GM12878 (cell line): ENCODE results near the gene CAMKMT. TPM values are rescaled to one million over a fixed set of nuclear protein-coding genes. Genes with fewer than 3 reads are reported as not detected.

Experiments used
- ATAC-seq: fragments of 200-7000 bp; cut with Tn5 transposase; 3 replicates; pipeline ENCODE4 v1.9.1; 2020; ENCODE audit warnings: mild to moderate bottlenecking, moderate library complexity
- BruUV-seq: library from RNA; stranded (reverse); fragments of 400-500 nt; replicated peaks from 2 replicates; lab custom pipeline; 2021; lab: Mats Ljungman, UMichigan
- CTCF ChIA-PET: fragments of 300-600 bp; sonication (Branson Sonifier 250); formaldehyde crosslinking; extraction: SDS; loops from one replicate; lab custom pipeline; 2021; ENCODE audit warnings: inconsistent platforms; lab: Yijun Ruan, JAX
- POLR2A ChIA-PET: fragments of 350-600 bp; formaldehyde crosslinking; extraction: SDS; loops from one replicate; lab custom pipeline; 2021; ENCODE audit warnings: inconsistent platforms; lab: Charles Lee
- RAD21 ChIA-PET: fragments of 300-600 bp; sonication (Branson Sonifier 250); formaldehyde crosslinking; loops from one replicate; lab custom pipeline; 2023; ENCODE audit warnings: antibody characterized with exemption; ENCODE audit not compliant: unreplicated experiment; lab: Charles Lee
- SMC1A ChIA-PET: fragments of 300-600 bp; sonication (Branson Sonifier 250); formaldehyde crosslinking; loops from one replicate; lab custom pipeline; 2023; ENCODE audit not compliant: unreplicated experiment, uncharacterized antibody; lab: Charles Lee
- DNase-seq: peaks from one replicate; pipeline ENCODE4 v3.0.0-alpha.2; 2011; ENCODE audit warnings: low read depth, low spot score
- FAIRE-seq: peaks from 3 replicates; lab custom pipeline; 2011; peaks lifted over from hg19 to GRCh38; lab: Jason Lieb, UNC
- H2AFZ ChIP-seq: 2 replicates; pipeline ENCODE4 v1.6.0; 2011; ENCODE audit warnings: low read depth, low read length, control low read depth; ENCODE audit not compliant: control insufficient read depth
- H3K27ac ChIP-seq: 2 replicates; pipeline ENCODE4 v1.5.1; 2011; ENCODE audit warnings: control low read depth; ENCODE audit not compliant: control insufficient read depth, insufficient read depth
- H3K27me3 ChIP-seq, 2 experiments: replicated peaks in 1 of 2; 2 replicates each; pipeline versions ENCODE4 v1.6.0 to v1.6.1; 2011; ENCODE audit warnings: low read length in 1 of 2; ENCODE audit not compliant: control insufficient read depth in 2 of 2, insufficient read depth in 2 of 2
- H3K36me3 ChIP-seq, 2 experiments: 2 replicates each; pipeline ENCODE4 v1.5.1; 2011; ENCODE audit warnings: low read length in 1 of 2; ENCODE audit not compliant: control insufficient read depth in 2 of 2, insufficient read depth in 2 of 2
- H3K4me1 ChIP-seq: 2 replicates; pipeline ENCODE4 v1.6.1; 2011; ENCODE audit warnings: mild to moderate bottlenecking, low read length, moderate library complexity, mixed read lengths; ENCODE audit not compliant: control insufficient read depth, insufficient read depth
- H3K4me2 ChIP-seq: 2 replicates; pipeline ENCODE4 v1.6.0; 2011; ENCODE audit warnings: control low read depth; ENCODE audit not compliant: control insufficient read depth, insufficient read depth
- H3K4me3 ChIP-seq: fragments of 200-600 bp; sonication (generic); 2 replicates; pipeline ENCODE4 v1.5.1; 2016
- H3K79me2 ChIP-seq: 2 replicates; pipeline ENCODE4 v1.6.0; 2011; ENCODE audit warnings: low read length; ENCODE audit not compliant: control insufficient read depth, insufficient read depth
- H3K9ac ChIP-seq: 2 replicates; pipeline ENCODE4 v1.8.0; 2011; ENCODE audit warnings: low read length, control low read depth, mixed read lengths; ENCODE audit not compliant: control insufficient read depth, insufficient read depth
- H3K9me3 ChIP-seq: replicated peaks from 3 replicates; pipeline ENCODE4 v1.5.1; 2011; ENCODE audit warnings: mild to moderate bottlenecking, low read length; ENCODE audit not compliant: control insufficient read depth, insufficient read depth
- H4K20me1 ChIP-seq: 2 replicates; pipeline ENCODE4 v1.6.0; 2011; ENCODE audit not compliant: control insufficient read depth, insufficient read depth
- BRCA1 ChIP-seq: IDR thresholded peaks from 2 replicates; pipeline ENCODE4 v1.6.1; 2011; ENCODE audit warnings: low read depth, low read length, improper control_type of control experiment
- ETV6 ChIP-seq, 2 experiments: fragments of 450-650 bp in 1 of 2; IDR thresholded peaks in 1 of 2; conservative IDR thresholded peaks in 1 of 2; 2 replicates each; pipeline ENCODE4 v1.6.1; 2014; ENCODE audit warnings: antibody characterized with exemption in 1 of 2, borderline replicate concordance in 1 of 2, low read depth in 1 of 2, mild to moderate bottlenecking in 1 of 2, moderate library complexity in 1 of 2
- GATAD2B ChIP-seq: fragments of 450-650 bp; conservative IDR thresholded peaks from 2 replicates; pipeline ENCODE4 v1.6.1; 2017; ENCODE audit warnings: low read depth, mild to moderate bottlenecking, moderate library complexity
- JUNB ChIP-seq: IDR thresholded peaks from 2 replicates; pipeline ENCODE4 v1.6.1; 2016; ENCODE audit warnings: antibody characterized with exemption, mild to moderate bottlenecking
- MYB ChIP-seq: fragments of 150-350 bp; IDR thresholded peaks from 2 replicates; pipeline ENCODE4 v1.6.1; 2014; ENCODE audit warnings: mild to moderate bottlenecking, low read depth, low read length, borderline replicate concordance
- NR2F1 ChIP-seq: fragments of 450-650 bp; conservative IDR thresholded peaks from 2 replicates; pipeline ENCODE4 v1.6.1; 2017; ENCODE audit warnings: mild to moderate bottlenecking
- PBX3 ChIP-seq: IDR thresholded peaks from 2 replicates; pipeline ENCODE4 v1.6.1; 2011; ENCODE audit warnings: mild to moderate bottlenecking, low read depth, low read length, moderate library complexity; ENCODE audit not compliant: insufficient replicate concordance
- WGBS: methylation state at CpG from one replicate; pipeline ENCODE4 v1.1.6; 2016; ENCODE audit warnings: low lambda C conversion rate; ENCODE audit not compliant: insufficient replicate concordance, insufficient coverage; ENCODE audit errors: missing lambda C conversion rate; 5-methylcytosine and 5-hydroxymethylcytosine counted together
- in situ Hi-C: fragments of 300-500 bp; cut with MboI; formaldehyde crosslinking; loops from 9 replicates; pipeline ENCODE4 v1.14.3; 2018; ENCODE audit warnings: mixed read lengths
- intact Hi-C: fragments of 100-400 bp; cut with micrococcal nuclease; formaldehyde crosslinking; loops from one replicate; pipeline ENCODE4 v1.14.2; 2022; ENCODE audit not compliant: unreplicated experiment
- polyA plus RNA-seq, 11 experiments: library from polyadenylated mRNA; depleted of rRNA in 4 of 11; unstranded in 6 of 11; stranded (reverse) in 5 of 11; fragments of >200 nt; fragmentation: Nextera tagmentation in 4 of 11; fragmentation: Illumina TruSeq in 1 of 11; extraction: Ambion mirVana in 4 of 11; extraction: Trizol in 1 of 11; gene quantifications; 1 replicate in 1 of 11; 2 replicates in 10 of 11; pipeline versions ENCODE4 v1.2.1 to v1.2.3, GENCODE V29; 2011 to 2016; ENCODE audit warnings: inconsistent platforms in 2 of 11, missing spikeins in 2 of 11, low read depth in 1 of 11
- total RNA-seq, 4 experiments: library from RNA; depleted of rRNA in 3 of 4; stranded (reverse); fragments of >200 nt in 3 of 4; fragmentation: Illumina TruSeq in 1 of 4; extraction: Trizol in 1 of 4; gene quantifications; 2 replicates each; pipeline versions ENCODE4 v1.2.1 to v1.2.3, GENCODE V29; 2013 to 2021
- TF ChIP-seq, protein P1 (sequence below): IDR thresholded peaks from 2 replicates; pipeline ENCODE4 v1.6.1; 2012; ENCODE audit warnings: improper control_type of control experiment, low read depth, low read length; ENCODE audit not compliant: insufficient replicate concordance

The CAMKMT gene
- total and polyA plus RNA-seq, 10 of the 15 experiments (the other 5 are each of a cell fraction or from before 2014, with no cell fraction given): 2.7 to 16.0 (median 11.8) TPM

DNA sequence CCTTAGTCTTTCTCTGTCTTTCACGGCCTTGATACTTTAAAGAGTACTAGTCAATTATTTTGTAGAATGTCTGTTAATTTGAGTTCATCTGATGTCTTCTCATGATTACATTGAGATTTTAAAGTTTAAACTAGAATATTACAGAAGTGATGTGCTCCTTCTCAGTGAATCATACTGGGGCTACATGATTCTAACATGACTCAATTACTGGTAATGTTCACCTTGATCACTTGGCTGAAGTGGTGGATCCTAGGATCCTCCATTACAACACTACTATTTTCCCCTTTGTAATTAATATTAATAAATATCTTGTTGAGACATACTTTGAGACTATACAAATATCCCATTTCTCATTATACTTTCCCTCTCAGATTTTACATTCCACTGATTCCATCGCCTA lies 148.5 kb downstream of the CAMKMT start:
- intact Hi-C loops: no loop called here
- Histone ChIP-seq H2AFZ (no peak overlapping the region), H3K4me3 (no peak overlapping the region), H3K4me1 (no peaks in the 10 kb centered on the region), H3K9ac (no peak overlapping the region), H3K36me3 (no peaks in the 10 kb centered on the region), H3K4me2 (no peak overlapping the region), H4K20me1 (no peaks in the 10 kb centered on the region), H3K27me3 (no peaks in the 10 kb centered on the region), H3K79me2 (no peaks in the 10 kb centered on the region), H3K9me3 (no peaks in the 10 kb centered on the region), H3K27ac (no peak overlapping the region)
- 92% methylated on average over 2 of the region's 2 CpGs for WGBS
- FAIRE-seq (no peak), DNase-seq (no peak), ATAC-seq (no peak)
- POLR2A ChIA-PET: no interaction called here
- SMC1A ChIA-PET: no interaction called here
- CTCF ChIA-PET: no interaction called here
- RAD21 ChIA-PET: no interaction called here
- in situ Hi-C loops: no loop called here
- no peak for TF ChIP-seq PBX3
- no peak for TF ChIP-seq GATAD2B
- no TSS peak for BruUV-seq

DNA sequence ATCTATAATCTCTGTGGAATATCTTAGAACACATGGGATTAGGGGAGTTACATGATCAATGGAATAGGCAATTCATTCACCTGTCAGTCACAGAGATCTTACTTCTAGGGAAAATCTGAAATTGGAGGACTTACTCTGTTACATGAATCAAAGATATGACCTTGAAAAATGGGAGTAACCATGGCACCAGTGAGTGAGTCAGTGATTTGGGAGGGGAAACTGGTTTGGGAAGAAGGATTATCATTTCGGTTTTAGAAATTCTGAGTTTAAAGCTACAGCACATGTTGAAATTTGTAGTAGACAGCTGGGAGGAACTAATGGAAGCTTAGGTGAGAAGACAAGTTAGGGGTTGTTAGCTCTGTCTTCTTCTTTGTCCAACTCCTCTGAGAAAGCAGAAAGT lies 153.7 kb downstream of the CAMKMT start:
- ChIA-PET SMC1A (interaction anchor here (0.8 to 2.1 kb wide), 5 partner anchors 9 to 152 kb away, joined by 3 to 5 read pairs (median 3); no protein-coding TSS in a partner anchor), POLR2A (no interaction called here), RAD21 (interaction anchor here (0.5 kb wide), 1 partner anchor 465 kb away, joined by 3 read pairs; no protein-coding TSS in a partner anchor), CTCF (interaction anchor here (0.7 to 2.5 kb wide), 10 partner anchors 9 to 466 kb away, joined by 3 to 8 read pairs (median 4); no protein-coding TSS in a partner anchor)
- Histone ChIP-seq H2AFZ (no peak overlapping the region), H4K20me1 (no peaks in the 10 kb centered on the region), H3K4me2 (no peak overlapping the region), H3K4me3 (no peak overlapping the region), H3K27ac (no peak overlapping the region), H3K36me3 (no peaks in the 10 kb centered on the region), H3K79me2 (no peaks in the 10 kb centered on the region), H3K4me1 (no peaks in the 10 kb centered on the region), H3K9me3 (no peaks in the 10 kb centered on the region; the same call in 2 of the 3 replicates), H3K27me3 (no peaks in the 10 kb centered on the region), H3K9ac (no peak overlapping the region)
- intact Hi-C loops: no loop called here
- BruUV-seq: no TSS peak
- 100% methylated on average over 1 of the region's 1 CpG for WGBS
- FAIRE-seq (no peak), DNase-seq (no peak), ATAC-seq (no peak)
- in situ Hi-C loops: no loop called here
- TF ChIP-seq ETV6 (conservative IDR thresholded peaks at IDR 0.05 in 1 of 2, IDR thresholded peaks at IDR 0.05 in 1 of 2; ENCODE audit: borderline replicate concordance in 1 of 2, low read depth in 1 of 2) (no peak), BRCA1 (no peak), JUNB (no peak), MYB (no peak), NR2F1 (no peak)
- TF ChIP-seq, protein P1, sequence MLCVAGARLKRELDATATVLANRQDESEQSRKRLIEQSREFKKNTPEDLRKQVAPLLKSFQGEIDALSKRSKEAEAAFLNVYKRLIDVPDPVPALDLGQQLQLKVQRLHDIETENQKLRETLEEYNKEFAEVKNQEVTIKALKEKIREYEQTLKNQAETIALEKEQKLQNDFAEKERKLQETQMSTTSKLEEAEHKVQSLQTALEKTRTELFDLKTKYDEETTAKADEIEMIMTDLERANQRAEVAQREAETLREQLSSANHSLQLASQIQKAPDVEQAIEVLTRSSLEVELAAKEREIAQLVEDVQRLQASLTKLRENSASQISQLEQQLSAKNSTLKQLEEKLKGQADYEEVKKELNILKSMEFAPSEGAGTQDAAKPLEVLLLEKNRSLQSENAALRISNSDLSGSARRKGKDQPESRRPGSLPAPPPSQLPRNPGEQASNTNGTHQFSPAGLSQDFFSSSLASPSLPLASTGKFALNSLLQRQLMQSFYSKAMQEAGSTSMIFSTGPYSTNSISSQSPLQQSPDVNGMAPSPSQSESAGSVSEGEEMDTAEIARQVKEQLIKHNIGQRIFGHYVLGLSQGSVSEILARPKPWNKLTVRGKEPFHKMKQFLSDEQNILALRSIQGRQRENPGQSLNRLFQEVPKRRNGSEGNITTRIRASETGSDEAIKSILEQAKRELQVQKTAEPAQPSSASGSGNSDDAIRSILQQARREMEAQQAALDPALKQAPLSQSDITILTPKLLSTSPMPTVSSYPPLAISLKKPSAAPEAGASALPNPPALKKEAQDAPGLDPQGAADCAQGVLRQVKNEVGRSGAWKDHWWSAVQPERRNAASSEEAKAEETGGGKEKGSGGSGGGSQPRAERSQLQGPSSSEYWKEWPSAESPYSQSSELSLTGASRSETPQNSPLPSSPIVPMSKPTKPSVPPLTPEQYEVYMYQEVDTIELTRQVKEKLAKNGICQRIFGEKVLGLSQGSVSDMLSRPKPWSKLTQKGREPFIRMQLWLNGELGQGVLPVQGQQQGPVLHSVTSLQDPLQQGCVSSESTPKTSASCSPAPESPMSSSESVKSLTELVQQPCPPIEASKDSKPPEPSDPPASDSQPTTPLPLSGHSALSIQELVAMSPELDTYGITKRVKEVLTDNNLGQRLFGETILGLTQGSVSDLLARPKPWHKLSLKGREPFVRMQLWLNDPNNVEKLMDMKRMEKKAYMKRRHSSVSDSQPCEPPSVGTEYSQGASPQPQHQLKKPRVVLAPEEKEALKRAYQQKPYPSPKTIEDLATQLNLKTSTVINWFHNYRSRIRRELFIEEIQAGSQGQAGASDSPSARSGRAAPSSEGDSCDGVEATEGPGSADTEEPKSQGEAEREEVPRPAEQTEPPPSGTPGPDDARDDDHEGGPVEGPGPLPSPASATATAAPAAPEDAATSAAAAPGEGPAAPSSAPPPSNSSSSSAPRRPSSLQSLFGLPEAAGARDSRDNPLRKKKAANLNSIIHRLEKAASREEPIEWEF: no peak
